Gastroesophageal sphincter (tissue), 4 donors: Measurements from ENCODE around the gene SLC26A8. TPM values are rescaled to one million over a fixed set of nuclear protein-coding genes. Genes with fewer than 3 reads are reported as not detected.
"Not testable (repeated sequence)": the region's sequence is repeated elsewhere in the genome, so short reads cannot be mapped to it uniquely, and the experiment has no call there.

Experiments
- ATAC-seq: fragments of 150-250 bp; one replicate; pipeline ENCODE4 v1.9.1; 2016; ENCODE audit warnings: mild to moderate bottlenecking, moderate library complexity
- H3K27ac ChIP-seq, 4 donors: fragments of 200-600 bp; sonication (generic) in 3 of 4; 1 replicate in 3 of 4; 2 replicates in 1 of 4; pipeline ENCODE4 v1.5.1; 2016 to 2019
- H3K27me3 ChIP-seq: fragments of 200-600 bp; sonication (generic); one replicate; pipeline ENCODE4 v1.5.1; 2019
- H3K36me3 ChIP-seq, 2 donors: fragments of 200-600 bp; sonication (generic); one replicate each; pipeline ENCODE4 v1.5.1; 2019; ENCODE audit warnings: control low read depth in 1 of 2
- H3K4me1 ChIP-seq, 3 donors: fragments of 200-600 bp; sonication (generic); 1 replicate in 2 of 3; 2 replicates in 1 of 3; pipeline ENCODE4 v1.5.1; 2016 to 2019; ENCODE audit warnings: control low read depth in 2 of 3
- H3K4me3 ChIP-seq, 2 donors: fragments of 200-600 bp; sonication (generic); one replicate each; pipeline ENCODE4 v1.5.1; 2019; ENCODE audit warnings: mild to moderate bottlenecking in 1 of 2, moderate library complexity in 1 of 2
- H3K9me3 ChIP-seq, 3 donors: fragments of 200-600 bp; sonication (generic); one replicate each; pipeline ENCODE4 v1.5.1; 2017 to 2019; ENCODE audit warnings: control low read depth in 2 of 3
- CTCF ChIP-seq, 4 experiments: fragments of 200-600 bp in 2 of 4; fragments of 450-650 bp in 2 of 4; sonication (generic) in 1 of 4; IDR thresholded peaks; one replicate each; pipeline ENCODE4 v1.5.1; 2017 to 2019; ENCODE audit warnings: antibody characterized with exemption in 4 of 4, mild to moderate bottlenecking in 2 of 4, moderate library complexity in 2 of 4
- EP300 ChIP-seq: sonication (generic); formaldehyde crosslinking; IDR thresholded peaks from one replicate; pipeline ENCODE4 v1.6.1; 2017; ENCODE audit warnings: antibody characterized with exemption, mild to moderate bottlenecking
- POLR2A ChIP-seq, 2 donors: fragments of 450-650 bp; IDR thresholded peaks; one replicate each; pipeline ENCODE4 v1.6.1; 2017; ENCODE audit warnings: antibody characterized with exemption in 2 of 2, mild to moderate bottlenecking in 2 of 2, moderate library complexity in 1 of 2
- POLR2AphosphoS5 ChIP-seq: sonication (generic); formaldehyde crosslinking; IDR thresholded peaks from one replicate; pipeline ENCODE4 v1.6.1; 2017; ENCODE audit warnings: antibody characterized with exemption
- WGBS, 2 donors: methylation state at CpG; one replicate each; pipeline ENCODE4 v1.1.5; 2018; ENCODE audit warnings: low coverage in 1 of 2; 5-methylcytosine and 5-hydroxymethylcytosine counted together
- total RNA-seq, 4 donors: library from RNA; depleted of rRNA; stranded (reverse); fragments of >200 nt; gene quantifications; one replicate each; pipeline ENCODE4 v1.1.0, GENCODE V29; 2016

Gene SLC26A8
- total RNA-seq, 4 donors from 2014 or later: not detected

GRCh38 chr6:36034441-36034840 lies 10.0 kb upstream of the SLC26A8 start:
- H3K4me1 ChIP-seq: peaks cover 10 to 97% (median 37%) of the 10 kb centered on the region in 3 donors
- peak overlapping the region in 2 of 4 donors; percentile 34 to 39 for H3K27ac ChIP-seq
- no peak for ATAC-seq
- no peaks in the 10 kb centered on the region for H3K27me3 ChIP-seq
- WGBS, 2 donors: 34 to 46% methylated on average over 3 of the region's 3 CpGs
- H3K36me3 ChIP-seq: no peaks in the 10 kb centered on the region
- no peak for TF ChIP-seq POLR2AphosphoS5
- no peak for TF ChIP-seq CTCF (IDR thresholded peaks at IDR 0.05)
- no peak for TF ChIP-seq POLR2A (IDR thresholded peaks at IDR 0.05)
- no peak for TF ChIP-seq EP300
- H3K4me3 ChIP-seq: no peak overlapping the region
- H3K9me3 ChIP-seq: no peaks in the 10 kb centered on the region

GRCh38 chr6:36033935-36034334 lies 9.5 kb upstream of the SLC26A8 start:
- H3K27ac ChIP-seq: peak overlapping the region in 2 of 4 donors; percentile 29 to 39
- H3K4me3 ChIP-seq: no peak overlapping the region

GRCh38 chr6:36033144-36033543 lies 8.7 kb upstream of the SLC26A8 start:
- ATAC-seq, H3K36me3 ChIP-seq, H3K4me3 ChIP-seq, H3K9me3 ChIP-seq, H3K27me3 ChIP-seq: not testable (repeated sequence)
- Histone ChIP-seq H3K4me1 (peaks cover under 1 to 84% (median 27%) of the 10 kb centered on the region in 3 donors), H3K27ac (peak overlapping the region in 2 of 4 donors; percentile 29 to 39)
- WGBS, 2 donors: 90 to 91% methylated on average over 6 to 9 of the region's 10 CpGs

More at GRCh38 chr6:36033935-36034334, 9.5 kb upstream of the SLC26A8 start:
- TF ChIP-seq CTCF (IDR thresholded peaks at IDR 0.05) (no peak), POLR2AphosphoS5 (no peak), EP300 (no peak)
- 59 to 69% methylated on average over 3 of the region's 3 CpGs for WGBS, 2 donors
- ATAC-seq: no peak
- Histone ChIP-seq H3K36me3 (no peaks in the 10 kb centered on the region), H3K4me1 (peaks cover 8 to 92% (median 32%) of the 10 kb centered on the region in 3 donors), H3K27me3 (no peaks in the 10 kb centered on the region), H3K9me3 (no peaks in the 10 kb centered on the region)

GRCh38 chr6:36032261-36032660 lies 7.8 kb upstream of the SLC26A8 start:
- WGBS, 2 donors: 55 to 64% methylated on average over 1 of the region's 1 CpG
- TF ChIP-seq CTCF (IDR thresholded peaks at IDR 0.05) (no peak), EP300 (no peak), POLR2A (IDR thresholded peaks at IDR 0.05) (no peak), POLR2AphosphoS5 (no peak)
- H3K9me3 ChIP-seq: no peaks in the 10 kb centered on the region
- H3K27me3 ChIP-seq: no peaks in the 10 kb centered on the region
- H3K4me3 ChIP-seq: no peak overlapping the region
- no peaks in the 10 kb centered on the region for H3K36me3 ChIP-seq
- peak overlapping the region in 2 of 4 donors; percentile 4 to 29 for H3K27ac ChIP-seq
- no peak for ATAC-seq
- peaks cover 0 to 76% (median 21%) of the 10 kb centered on the region in 3 donors for H3K4me1 ChIP-seq

GRCh38 chr6:36029464-36029863 lies 5.0 kb upstream of the SLC26A8 start:
- Histone ChIP-seq H3K4me1 (peaks cover 0 to 57% (median 18%) of the 10 kb centered on the region in 3 donors), H3K27ac (peak overlapping the region; percentile 79 to 97 (median 96)), H3K9me3 (no peaks in the 10 kb centered on the region), H3K27me3 (peaks cover 4% of the 10 kb centered on the region), H3K4me3 (peak overlapping the region; percentile 73 to 100), H3K36me3 (no peaks in the 10 kb centered on the region)
- no peak for ATAC-seq
- WGBS, 2 donors: 0 to 6% methylated on average over 6 of the region's 6 CpGs
- TF ChIP-seq EP300 (no peak), POLR2A (IDR thresholded peaks at IDR 0.05) (no peak), CTCF (IDR thresholded peaks at IDR 0.05) (no peak), POLR2AphosphoS5 (peak; percentile 60)
